Naive B cell (primary cell): ENCODE results near the gene IBA57. TPM values are rescaled to one million over a fixed set of nuclear protein-coding genes. Genes with fewer than 3 reads are reported as not detected.
"Not testable (repeated sequence)": the region's sequence is repeated elsewhere in the genome, so short reads cannot be mapped to it uniquely, and the experiment has no call there.

Source experiments
- ATAC-seq, 2 donors: fragments of 150-1000 bp; cut with Tn5 transposase; 2 replicates each; pipeline ENCODE4 v1.10.0; 2021; ENCODE audit warnings: low read depth in 2 of 2, mild to moderate bottlenecking in 2 of 2, moderate library complexity in 2 of 2
- DNase-seq: peaks from one replicate; pipeline ENCODE4 v3.0.0; 2022
- H3K27ac Mint-ChIP-seq, 6 donors: one replicate each; pipeline ENCODE4 v1.8.0; 2020 to 2022; ENCODE audit warnings: mild to moderate bottlenecking in 6 of 6, mixed read lengths in 6 of 6, moderate library complexity in 5 of 6, inconsistent platforms in 2 of 6
- H3K27me3 Mint-ChIP-seq, 3 donors: one replicate each; pipeline ENCODE4 v1.8.0; 2021 to 2022; ENCODE audit warnings: mixed read lengths in 3 of 3, mild to moderate bottlenecking in 1 of 3
- H3K36me3 Mint-ChIP-seq, 2 donors: one replicate each; pipeline ENCODE4 v1.8.0; 2020 to 2022; ENCODE audit warnings: mixed read lengths in 2 of 2, inconsistent platforms in 1 of 2, mild to moderate bottlenecking in 1 of 2
- H3K4me1 Mint-ChIP-seq, 3 donors: one replicate each; pipeline ENCODE4 v1.8.0; 2020 to 2022; ENCODE audit warnings: mixed read lengths in 3 of 3, inconsistent platforms in 1 of 3, mild to moderate bottlenecking in 1 of 3, moderate library complexity in 1 of 3
- H3K4me3 Mint-ChIP-seq, 8 donors: one replicate each; pipeline ENCODE4 v1.8.0; 2020 to 2022; ENCODE audit warnings: mild to moderate bottlenecking in 8 of 8, mixed read lengths in 8 of 8, moderate library complexity in 8 of 8, inconsistent platforms in 2 of 8
- H3K9me3 Mint-ChIP-seq, 7 donors: one replicate each; pipeline ENCODE4 v1.8.0; 2020 to 2022; ENCODE audit warnings: mixed read lengths in 7 of 7, mild to moderate bottlenecking in 5 of 7, inconsistent platforms in 2 of 7, moderate library complexity in 1 of 7
- polyA plus RNA-seq, 6 donors: library from polyadenylated mRNA; unstranded; fragments of 300-500 nt; fragmentation: Illumina TruSeq; gene quantifications; one replicate each; pipeline ENCODE4 v1.2.3, GENCODE V29; 2021; ENCODE audit warnings: low read depth in 6 of 6

The IBA57 gene
- polyA plus RNA-seq, 6 donors from 2014 or later, result 2.0 to 11.7 (median 3.1) TPM

DNA sequence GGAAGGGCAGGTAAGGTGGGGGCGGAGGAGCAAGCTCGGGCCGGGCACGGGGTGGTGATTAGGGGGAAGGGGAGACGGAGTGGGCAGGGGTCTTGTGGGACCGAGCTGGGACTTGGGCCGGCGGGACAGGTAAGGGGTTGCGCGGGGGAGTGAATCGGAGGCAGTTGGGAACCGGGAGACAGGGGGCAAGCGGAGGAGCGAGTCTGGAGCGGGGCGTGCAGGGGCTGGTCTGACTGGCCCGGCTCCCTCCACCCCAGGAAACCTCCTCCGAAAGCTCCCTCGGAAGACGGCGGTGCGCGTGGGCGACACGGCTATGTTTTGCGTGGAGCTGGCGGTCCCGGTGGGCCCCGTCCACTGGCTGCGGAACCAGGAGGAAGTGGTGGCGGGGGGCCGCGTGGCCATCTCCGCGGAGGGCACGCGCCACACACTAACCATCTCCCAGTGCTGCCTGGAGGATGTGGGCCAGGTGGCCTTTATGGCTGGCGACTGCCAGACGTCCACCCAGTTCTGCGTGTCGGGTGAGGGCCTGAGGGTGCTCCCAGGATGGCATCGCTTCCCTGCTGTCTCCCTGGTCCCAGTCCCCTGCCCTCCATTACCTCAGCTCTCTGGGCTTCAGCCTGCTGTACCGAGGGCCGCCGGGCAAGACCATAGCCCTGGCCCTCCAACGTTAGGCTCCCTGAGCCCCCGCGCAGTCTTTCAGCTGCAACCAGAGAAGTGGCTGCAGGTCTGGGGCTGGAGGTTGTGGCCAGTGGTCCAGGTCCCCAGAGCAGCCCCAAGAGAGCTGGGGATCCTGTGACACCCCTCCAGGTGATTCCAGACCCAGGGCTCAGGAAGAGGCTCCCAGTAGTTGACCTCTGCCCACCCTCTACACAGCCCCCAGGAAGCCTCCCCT, 48.6 kb downstream of the IBA57 start:
- no peak for DNase-seq
- Mint-ChIP-seq H3K4me3 (peak overlapping the region; percentile 72 to 92 (median 80)), H3K9me3 (no peaks in the 10 kb centered on the region), H3K36me3 (peaks cover 0 to 7% of the 10 kb centered on the region in 2 donors), H3K27ac (peak overlapping the region in 1 of 6 donors; percentile 91), H3K27me3 (no peaks in the 10 kb centered on the region), H3K4me1 (peaks cover 6 to 12% (median 7%) of the 10 kb centered on the region in 3 donors)
- no peak for ATAC-seq

DNA sequence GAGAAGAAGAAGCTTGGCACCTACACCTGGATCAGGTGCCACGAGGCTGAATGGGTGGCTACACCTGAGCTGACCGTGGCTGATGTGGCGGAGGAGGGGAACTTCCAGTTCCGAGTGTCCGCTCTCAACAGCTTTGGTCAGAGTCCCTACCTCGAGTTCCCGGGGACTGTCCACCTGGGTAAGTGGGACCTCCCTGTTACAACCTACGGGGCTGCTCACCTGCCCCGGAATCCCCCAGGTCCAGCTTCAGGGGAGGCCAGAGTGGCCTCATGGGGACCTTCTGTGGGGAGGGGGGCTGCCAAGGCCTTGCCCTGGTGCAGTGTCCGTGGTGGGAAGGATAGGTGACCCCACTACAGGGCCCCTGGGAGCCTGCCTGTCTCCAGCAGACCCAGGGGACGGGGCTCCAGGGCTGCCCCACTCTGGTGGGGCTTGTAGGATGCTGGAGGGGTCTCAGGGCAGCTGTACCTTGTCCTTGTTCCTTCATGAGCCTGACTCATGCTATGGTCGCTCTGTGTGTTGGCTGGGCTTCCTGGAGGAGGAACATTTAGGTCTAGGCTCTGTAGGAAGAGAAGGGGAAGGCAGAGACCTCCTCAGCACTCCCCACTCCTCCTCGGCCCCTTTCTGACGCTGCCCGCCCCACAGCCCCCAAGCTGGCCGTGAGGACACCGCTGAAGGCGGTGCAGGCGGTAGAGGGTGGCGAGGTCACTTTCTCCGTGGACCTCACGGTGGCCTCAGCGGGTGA, 49.5 kb downstream of the IBA57 start:
- H3K27ac Mint-ChIP-seq, result peak overlapping the region in 1 of 6 donors; percentile 62

DNA sequence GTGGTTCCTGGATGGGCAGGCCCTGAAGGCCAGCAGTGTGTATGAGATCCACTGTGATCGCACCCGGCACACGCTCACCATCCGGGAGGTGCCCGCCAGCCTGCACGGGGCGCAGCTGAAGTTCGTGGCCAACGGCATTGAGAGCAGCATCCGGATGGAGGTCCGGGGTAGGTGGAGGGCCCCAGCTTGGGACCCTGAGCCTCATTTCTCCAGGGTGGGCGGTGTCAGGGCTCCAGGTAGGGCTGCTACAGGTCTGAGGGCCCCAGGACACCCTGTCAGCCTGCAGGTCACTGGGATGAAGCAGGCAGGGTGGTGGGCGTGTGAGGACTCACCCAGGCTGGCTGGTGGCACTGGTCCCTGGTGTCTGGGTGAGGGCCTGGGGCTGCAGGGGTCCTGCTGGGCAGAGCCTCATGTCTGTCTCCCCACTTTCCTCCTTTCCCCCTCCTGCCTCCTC, 50.1 kb downstream of the IBA57 start:
- no peaks in the 10 kb centered on the region for H3K27me3 Mint-ChIP-seq
- peak overlapping the region in 2 of 6 donors; percentile 33 to 49 for H3K27ac Mint-ChIP-seq
- ATAC-seq, result no peak
- peaks cover 0 to 7% of the 10 kb centered on the region in 2 donors for H3K36me3 Mint-ChIP-seq
- H3K9me3 Mint-ChIP-seq, result no peaks in the 10 kb centered on the region
- DNase-seq, result no peak
- H3K4me3 Mint-ChIP-seq, result peak overlapping the region in 4 of 8 donors; percentile 18 to 73 (median 51)
- peaks cover 6 to 12% (median 7%) of the 10 kb centered on the region in 3 donors for H3K4me1 Mint-ChIP-seq

More for the DNA sequence above, 49.5 kb downstream of the IBA57 start:
- DNase-seq (no peak), ATAC-seq (no peak)
- H3K36me3 Mint-ChIP-seq, result peaks cover 0 to 7% of the 10 kb centered on the region in 2 donors
- no peaks in the 10 kb centered on the region for H3K9me3 Mint-ChIP-seq
- H3K4me3 Mint-ChIP-seq, result peak overlapping the region in 7 of 8 donors; percentile 16 to 87 (median 78)
- H3K4me1 Mint-ChIP-seq, result peaks cover 6 to 12% (median 7%) of the 10 kb centered on the region in 3 donors
- no peaks in the 10 kb centered on the region for H3K27me3 Mint-ChIP-seq

DNA sequence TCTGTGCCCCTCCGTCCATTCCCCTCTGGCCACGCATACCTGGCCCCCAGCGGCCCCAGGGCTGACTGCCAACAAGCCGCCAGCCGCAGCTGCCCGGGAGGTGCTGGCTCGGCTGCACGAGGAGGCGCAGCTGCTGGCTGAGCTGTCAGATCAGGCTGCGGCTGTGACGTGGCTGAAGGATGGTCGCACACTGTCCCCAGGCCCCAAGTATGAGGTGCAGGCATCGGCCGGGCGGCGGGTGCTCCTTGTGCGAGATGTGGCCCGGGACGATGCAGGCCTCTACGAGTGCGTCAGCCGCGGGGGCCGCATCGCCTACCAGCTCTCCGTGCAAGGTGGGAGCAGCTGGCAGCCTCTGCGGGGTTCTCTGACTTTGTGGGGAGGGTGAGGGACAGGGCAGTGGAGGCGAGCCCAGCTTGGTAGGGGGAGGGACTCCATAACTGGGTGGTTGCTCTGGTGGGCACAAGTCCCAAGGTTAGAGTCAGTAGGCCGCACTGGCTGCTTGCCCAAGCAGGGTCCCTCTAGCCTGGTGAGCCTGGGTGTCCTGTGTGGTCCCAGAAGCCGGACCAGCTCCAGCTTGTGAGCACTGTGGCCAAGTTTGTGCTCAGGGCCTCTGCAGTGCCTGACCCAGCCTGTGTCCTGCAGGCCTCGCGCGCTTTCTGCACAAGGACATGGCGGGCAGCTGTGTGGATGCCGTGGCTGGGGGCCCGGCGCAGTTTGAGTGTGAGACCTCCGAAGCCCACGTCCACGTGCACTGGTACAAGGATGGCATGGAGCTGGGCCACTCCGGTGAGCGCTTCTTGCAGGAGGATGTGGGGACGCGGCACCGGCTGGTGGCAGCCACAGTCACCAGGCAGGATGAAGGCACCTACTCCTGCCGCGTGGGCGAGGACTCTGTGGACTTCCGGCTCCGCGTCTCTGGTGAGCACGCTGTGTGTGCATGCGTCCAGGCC, 51.0 kb downstream of the IBA57 start:
- Mint-ChIP-seq H3K27ac (peak overlapping the region in 2 of 6 donors; percentile 7 to 21), H3K36me3 (peaks cover 0 to 7% of the 10 kb centered on the region in 2 donors), H3K4me3 (peak overlapping the region in 3 of 8 donors; percentile 18 to 68 (median 59)), H3K9me3 (no peaks in the 10 kb centered on the region), H3K4me1 (peaks cover 6 to 7% (median 6%) of the 10 kb centered on the region in 3 donors), H3K27me3 (no peaks in the 10 kb centered on the region)
- DNase-seq (no peak), ATAC-seq (no peak)

DNA sequence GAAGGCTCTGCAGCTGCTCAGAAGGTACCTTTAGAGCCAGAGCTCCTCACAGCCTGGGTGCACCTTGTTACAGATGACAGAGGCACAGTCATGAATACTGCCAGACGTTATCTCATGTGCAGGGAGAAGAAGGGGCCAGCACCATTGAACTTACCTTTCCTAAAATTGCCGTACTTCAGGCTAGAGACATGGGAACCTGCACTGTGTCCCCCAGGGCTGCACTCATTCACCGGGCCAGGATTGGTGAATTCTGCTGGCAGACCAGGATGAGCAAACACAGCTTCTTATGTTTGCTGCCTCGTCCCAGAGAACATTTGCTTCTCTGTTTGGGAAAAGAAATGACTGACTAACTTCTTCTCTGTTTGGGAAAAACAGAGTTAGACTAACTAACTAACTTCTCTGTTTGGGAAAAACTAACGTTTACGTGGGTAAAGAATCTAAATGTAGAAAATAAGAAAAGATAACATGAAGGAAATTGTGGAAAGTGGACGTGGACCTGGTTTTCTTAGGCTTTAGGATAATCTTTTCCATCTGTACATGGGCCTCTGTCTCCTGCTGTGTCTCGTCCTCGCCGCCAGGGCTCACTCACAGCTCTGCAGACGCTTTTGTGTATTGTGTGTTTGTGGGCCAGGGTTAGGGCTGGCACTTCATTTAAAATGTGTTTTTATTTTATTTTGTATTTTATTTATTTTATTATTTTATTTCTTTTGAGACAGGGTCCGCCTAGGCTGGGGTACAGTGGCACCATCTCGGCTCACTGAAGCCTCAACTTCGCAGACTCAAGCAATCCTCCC, 52.1 kb downstream of the IBA57 start:
- H3K27me3 Mint-ChIP-seq, result no peaks in the 10 kb centered on the region
- ATAC-seq (no peak), DNase-seq (no peak)
- peaks cover 3 to 7% of the 10 kb centered on the region in 2 donors for H3K36me3 Mint-ChIP-seq
- peak overlapping the region in 1 of 8 donors; percentile 58 for H3K4me3 Mint-ChIP-seq
- H3K9me3 Mint-ChIP-seq, result no peaks in the 10 kb centered on the region
- H3K27ac Mint-ChIP-seq, result no peak overlapping the region
- H3K4me1 Mint-ChIP-seq, result peaks cover 6 to 7% (median 6%) of the 10 kb centered on the region in 3 donors

DNA sequence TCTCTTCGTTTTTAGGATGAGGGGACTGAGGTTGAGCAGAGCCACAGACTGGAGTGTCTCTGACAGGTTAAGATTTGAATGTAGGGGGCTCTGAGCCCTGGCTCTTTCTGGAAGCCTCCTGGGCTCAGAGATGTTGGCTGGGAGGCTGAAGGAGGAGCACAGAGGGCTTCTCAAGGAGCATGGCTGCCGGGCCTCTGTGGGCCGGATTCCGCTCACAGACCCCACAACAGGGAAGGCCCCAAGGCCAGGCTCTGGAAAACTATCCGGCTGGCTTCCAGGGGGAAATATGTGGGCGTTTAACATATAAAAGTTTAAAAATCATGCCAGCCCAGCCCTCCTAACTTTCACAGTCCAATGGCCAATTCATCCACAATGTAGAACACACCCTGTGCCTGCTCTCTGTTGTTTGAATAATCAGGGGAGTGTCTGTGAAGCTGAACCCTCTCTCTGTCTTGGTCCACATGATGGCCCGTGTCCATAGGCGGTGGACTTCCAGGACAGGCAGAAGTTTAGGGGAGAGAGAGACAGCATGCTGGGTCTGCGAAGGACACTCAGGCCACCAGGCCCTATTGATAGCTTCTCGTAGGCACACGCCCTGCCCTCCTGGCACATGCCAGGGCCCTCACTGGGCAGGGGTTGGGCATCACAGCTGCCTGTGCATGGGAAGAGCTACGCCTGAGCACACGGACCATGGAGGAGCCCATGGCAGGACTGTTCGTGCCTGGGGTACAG, 53.1 kb downstream of the IBA57 start:
- Mint-ChIP-seq H3K27me3 (no peaks in the 10 kb centered on the region), H3K4me1 (peaks cover 0 to 4% (median 2%) of the 10 kb centered on the region in 3 donors), H3K9me3 (peaks cover 0 to 1% (median 0%) of the 10 kb centered on the region in 7 donors), H3K36me3 (peaks cover 7 to 11% of the 10 kb centered on the region in 2 donors), H3K27ac (no peak overlapping the region), H3K4me3 (peak overlapping the region in 1 of 8 donors; percentile 9)
- DNase-seq, result no peak
- no peak for ATAC-seq

DNA sequence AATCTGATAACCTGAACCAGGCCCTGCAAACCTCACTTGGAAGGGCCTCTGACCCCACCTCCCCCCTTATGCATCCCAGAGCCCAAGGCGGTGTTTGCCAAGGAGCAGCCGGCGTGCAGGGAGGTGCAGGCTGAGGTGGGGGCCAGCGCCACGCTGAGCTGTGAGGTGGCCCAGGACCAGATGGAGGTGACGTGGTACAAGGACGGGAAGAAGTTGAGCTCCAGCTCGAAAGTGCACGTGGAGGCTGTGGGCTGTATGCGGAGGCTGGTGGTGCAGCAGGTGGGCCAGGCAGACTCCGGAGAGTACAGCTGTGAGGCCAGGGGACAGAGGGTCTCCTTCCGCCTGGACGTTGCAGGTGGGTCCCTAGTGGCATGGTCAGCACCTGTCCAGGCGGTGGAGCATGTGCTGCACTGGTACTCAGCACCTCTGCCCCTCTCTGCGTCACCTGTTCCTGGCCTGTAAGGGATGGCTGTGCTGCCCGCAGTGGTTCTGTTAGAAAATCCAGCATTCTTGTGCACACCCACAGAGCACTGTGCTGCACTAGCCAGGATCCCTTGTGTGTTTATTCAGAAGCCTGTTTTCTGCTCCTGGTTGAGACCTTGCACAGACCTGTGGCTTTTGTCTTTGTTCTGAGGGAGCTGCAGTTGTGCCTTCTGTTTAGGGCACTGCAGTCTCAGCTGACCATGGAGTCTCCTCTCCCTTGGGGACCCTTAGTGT, 53.8 kb downstream of the IBA57 start:
- Mint-ChIP-seq H3K27me3 (no peaks in the 10 kb centered on the region), H3K27ac (no peak overlapping the region), H3K4me3 (no peak overlapping the region), H3K9me3 (peaks cover 0 to 5% (median 1%) of the 10 kb centered on the region in 7 donors), H3K36me3 (peaks cover 7 to 18% of the 10 kb centered on the region in 2 donors), H3K4me1 (peaks cover 0 to 2% (median 0%) of the 10 kb centered on the region in 3 donors)
- DNase-seq (no peak), ATAC-seq (no peak)

DNA sequence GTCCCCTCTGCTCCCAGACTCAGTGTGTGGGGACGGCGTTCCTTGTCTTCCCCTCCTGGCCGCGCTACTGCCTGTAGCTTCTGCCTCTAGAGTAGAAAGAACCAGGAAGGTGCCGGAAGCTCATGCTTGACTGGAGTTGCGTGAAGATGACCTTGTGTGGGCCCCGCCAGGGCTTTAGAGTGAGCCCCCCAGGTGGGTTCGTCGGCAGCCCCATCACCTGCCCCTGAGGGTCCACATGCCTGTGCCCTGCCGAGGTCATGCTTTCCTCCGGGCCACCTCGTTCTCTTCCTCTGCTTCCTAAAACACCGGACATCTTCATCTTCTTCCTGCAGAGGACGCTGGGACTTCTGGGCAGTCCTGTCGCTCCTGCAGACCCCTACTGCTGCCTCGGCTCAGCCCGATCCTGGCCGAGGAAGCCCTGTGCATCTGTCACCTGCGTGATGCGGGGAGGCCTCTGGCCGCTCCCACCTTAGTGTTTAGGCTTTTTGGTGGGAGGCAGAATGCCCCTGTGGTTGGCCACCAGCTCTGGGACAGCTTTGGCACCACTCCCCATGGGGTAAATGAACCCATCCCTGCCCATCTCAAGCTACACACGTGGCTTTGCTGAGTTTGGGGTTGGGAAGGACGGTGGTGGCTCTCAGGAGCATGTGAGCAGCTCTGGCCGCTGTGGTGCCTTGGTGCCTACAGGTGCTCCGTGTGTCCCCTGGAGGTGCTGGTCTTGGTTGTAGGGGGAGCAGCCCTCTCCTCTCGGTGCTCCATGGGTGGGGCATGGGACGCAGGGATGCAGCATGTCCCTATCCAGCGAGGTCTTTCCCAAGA, 54.6 kb downstream of the IBA57 start:
- peaks cover 14 to 26% of the 10 kb centered on the region in 2 donors for H3K36me3 Mint-ChIP-seq
- no peak overlapping the region for H3K4me3 Mint-ChIP-seq
- ATAC-seq (no peak), DNase-seq (no peak)
- H3K9me3 Mint-ChIP-seq, result peaks cover 0 to 11% (median 2%) of the 10 kb centered on the region in 7 donors
- no peaks in the 10 kb centered on the region for H3K27me3 Mint-ChIP-seq
- no peak overlapping the region for H3K27ac Mint-ChIP-seq
- peaks cover 0 to 2% (median 0%) of the 10 kb centered on the region in 3 donors for H3K4me1 Mint-ChIP-seq

DNA sequence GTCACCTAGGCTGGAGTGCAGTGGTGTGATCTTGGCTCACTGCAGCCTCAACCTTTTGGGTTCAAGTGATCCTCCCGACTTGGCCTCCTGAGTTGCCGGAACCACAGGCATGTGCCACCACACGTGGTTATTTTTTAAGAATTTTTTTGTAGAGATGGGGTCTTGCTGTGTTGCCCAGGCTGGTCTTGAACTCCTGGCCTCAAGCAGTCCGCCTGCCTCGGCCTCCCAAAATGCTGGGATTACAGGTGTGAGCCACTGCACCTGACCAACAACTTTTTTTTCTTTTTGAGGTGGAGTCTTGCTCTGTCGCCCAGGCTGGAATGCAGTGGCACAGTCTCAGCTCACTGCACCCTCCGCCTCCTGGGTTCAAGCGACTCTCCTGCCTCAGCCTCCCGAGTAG, 55.5 kb downstream of the IBA57 start:
- peaks cover 17 to 28% of the 10 kb centered on the region in 2 donors for H3K36me3 Mint-ChIP-seq
- not testable (repeated sequence) for DNase-seq, H3K4me1 Mint-ChIP-seq, H3K27me3 Mint-ChIP-seq, ATAC-seq, H3K4me3 Mint-ChIP-seq
- H3K9me3 Mint-ChIP-seq, result peaks cover 0 to 15% (median 2%) of the 10 kb centered on the region in 7 donors
- peak overlapping the region in 1 of 6 donors; percentile 21 for H3K27ac Mint-ChIP-seq

DNA sequence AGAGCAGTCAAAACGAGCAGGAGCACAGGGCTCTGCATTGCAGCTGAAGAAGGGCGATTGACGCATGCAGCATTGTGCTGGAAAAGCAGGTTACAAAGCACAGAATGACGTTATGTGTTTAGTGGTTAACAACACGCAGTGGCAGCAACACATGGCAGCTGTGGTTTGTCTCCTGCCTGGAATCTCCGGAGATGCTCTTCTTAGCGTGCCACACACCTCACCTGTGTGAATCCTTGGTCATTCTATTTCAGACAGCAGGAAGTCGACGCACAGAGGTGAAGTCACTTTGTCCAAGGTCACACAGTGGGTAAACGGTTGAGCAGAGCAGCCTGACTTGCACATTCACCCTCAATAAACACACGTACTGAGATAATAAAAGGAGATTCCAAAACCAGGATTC, 56.9 kb downstream of the IBA57 start:
- H3K4me3 Mint-ChIP-seq, result no peak overlapping the region
- no peaks in the 10 kb centered on the region for H3K4me1 Mint-ChIP-seq
- ATAC-seq, result no peak
- H3K27ac Mint-ChIP-seq, result no peak overlapping the region
- peaks cover 17 to 28% of the 10 kb centered on the region in 2 donors for H3K36me3 Mint-ChIP-seq
- H3K9me3 Mint-ChIP-seq, result peaks cover 0 to 15% (median 2%) of the 10 kb centered on the region in 7 donors
- no peak for DNase-seq
- H3K27me3 Mint-ChIP-seq, result no peaks in the 10 kb centered on the region
